Erythroblast (primary cell): ENCODE measurements around the gene PIRT.

ENCODE experiments used
- DNase-seq, 2 experiments: peaks; one replicate each; lab custom pipeline; 2025; lab: John Stamatoyannopoulos, UW
- GATA1 ChIP-seq: IDR thresholded peaks from 2 replicates; pipeline ENCODE4 v1.6.1; 2011; ENCODE audit warnings: low read depth, mild to moderate bottlenecking, control low read depth, low read length, moderate library complexity
- POLR2A ChIP-seq: IDR thresholded peaks from 2 replicates; pipeline ENCODE4 v1.6.1; 2011; ENCODE audit warnings: mild to moderate bottlenecking, low read length

PIRT gene

DNA sequence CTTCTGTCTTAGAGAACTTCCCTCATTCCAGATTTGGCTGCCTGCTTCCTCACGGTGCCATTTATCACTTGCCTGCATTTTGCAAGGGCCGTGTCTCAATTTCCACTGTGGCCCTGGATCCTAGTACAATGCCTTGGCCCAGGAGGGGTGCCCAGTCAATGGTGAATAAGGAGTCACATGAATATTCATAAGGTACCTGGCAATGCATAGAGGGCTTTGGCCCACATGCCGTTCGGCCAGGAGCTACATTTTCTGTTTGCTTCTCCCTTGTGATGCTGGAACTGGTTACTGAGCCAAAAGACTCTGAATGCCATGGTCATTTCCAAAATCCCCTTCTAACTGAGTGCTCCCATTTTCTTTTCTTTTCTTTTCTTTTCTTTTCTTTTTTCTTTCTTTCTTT lies 4.8 kb upstream of the PIRT start:
- TF ChIP-seq GATA1 = no peak
- TF ChIP-seq POLR2A = no peak
- no peak for DNase-seq

DNA sequence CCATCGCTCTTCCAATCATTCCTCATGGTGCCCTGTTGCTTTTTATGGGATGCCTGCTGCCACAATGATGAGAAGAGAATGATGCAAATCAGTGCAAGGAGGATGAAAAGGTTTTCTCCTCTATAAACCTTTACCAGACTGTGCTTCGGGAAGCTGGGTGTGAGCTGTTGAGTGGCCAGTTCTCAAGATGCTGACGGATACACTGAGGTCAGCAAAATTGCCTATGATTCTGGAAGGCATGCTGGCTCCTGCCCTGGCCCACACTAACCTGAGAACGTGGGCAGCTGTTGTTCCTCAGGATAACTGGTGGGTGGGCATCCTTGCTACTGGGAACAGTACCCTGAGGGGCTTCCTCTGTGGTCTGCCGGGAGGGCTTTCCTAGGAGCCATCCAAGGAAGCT lies 795 bp upstream of the PIRT start:
- DNase-seq = no peak
- no peak for TF ChIP-seq GATA1
- no peak for TF ChIP-seq POLR2A

DNA sequence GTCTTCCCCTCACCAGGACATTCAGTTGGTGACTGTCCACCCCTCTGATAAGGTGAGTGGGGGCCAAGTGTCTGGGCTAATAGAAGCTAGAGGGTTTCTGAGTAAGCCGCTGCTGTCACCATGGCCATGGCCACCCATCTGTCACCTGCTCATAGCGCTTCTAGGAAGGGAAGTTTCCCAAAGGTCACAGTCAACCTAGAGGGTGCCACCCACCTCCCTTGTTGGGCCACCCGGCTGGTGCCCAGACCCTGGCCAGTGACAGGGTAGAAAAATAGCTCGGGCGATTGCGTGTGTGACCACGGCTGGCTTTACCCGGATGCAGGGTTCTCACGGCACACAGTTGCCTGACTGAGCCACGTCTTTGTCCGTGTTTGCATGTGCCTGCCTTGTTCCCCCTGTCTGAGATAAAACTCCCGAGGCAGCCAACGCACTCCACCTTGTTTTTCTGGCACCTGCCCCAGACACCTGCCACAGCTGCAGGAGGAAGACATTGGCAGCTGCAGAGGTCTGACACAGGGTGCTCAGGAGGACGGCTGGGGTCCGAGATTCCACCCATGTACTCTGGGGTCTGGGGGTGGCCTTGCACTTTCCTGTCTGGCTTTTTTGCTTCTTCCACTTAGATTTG lies 809 bp downstream of the PIRT start:
- DNase-seq = peak in 1 of 2 experiments; percentile 41
- TF ChIP-seq POLR2A (no peak), GATA1 (no peak)

DNA sequence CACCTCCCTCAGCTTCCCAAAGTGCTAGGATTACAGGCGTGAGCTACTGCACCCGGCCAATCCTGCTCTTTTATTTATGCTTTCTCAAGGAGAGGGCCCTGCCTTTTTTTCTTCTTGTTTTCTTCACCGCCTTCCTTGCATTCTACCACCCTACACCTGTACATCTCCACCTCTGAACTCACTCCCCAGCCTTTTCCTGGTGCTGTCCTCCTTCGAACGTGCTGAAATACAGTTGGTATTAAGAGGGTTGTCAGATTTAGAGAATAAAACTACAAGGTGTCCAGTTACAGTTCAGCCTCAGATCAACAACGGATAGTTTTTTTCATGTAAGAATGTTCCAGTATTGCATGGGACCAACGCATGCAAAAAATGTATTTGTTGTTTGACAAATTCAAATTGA lies 1.7 kb downstream of the PIRT start:
- DNase-seq = no peak
- TF ChIP-seq POLR2A (no peak), GATA1 (no peak)

DNA sequence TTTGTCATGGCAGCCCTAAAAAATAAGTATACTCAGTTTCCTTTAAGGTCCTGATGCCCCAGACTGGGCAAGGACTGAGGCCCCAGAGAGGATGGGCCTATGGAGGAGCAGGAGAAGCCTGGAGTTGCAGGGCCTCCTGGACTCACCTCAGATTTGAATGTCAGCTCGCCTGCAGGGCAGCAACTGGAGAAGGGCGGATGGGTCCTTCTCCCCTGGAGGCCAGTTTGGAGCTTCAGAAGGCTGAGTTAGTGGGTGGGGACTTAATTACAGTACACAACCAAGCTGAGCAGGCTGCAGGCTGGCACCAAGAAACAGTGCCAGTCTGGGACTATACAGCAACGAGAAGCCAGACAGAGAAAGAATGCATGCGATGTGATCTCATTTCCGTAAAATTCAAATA lies 6.2 kb downstream of the PIRT start:
- DNase-seq = no peak
- TF ChIP-seq POLR2A (no peak), GATA1 (no peak)

DNA sequence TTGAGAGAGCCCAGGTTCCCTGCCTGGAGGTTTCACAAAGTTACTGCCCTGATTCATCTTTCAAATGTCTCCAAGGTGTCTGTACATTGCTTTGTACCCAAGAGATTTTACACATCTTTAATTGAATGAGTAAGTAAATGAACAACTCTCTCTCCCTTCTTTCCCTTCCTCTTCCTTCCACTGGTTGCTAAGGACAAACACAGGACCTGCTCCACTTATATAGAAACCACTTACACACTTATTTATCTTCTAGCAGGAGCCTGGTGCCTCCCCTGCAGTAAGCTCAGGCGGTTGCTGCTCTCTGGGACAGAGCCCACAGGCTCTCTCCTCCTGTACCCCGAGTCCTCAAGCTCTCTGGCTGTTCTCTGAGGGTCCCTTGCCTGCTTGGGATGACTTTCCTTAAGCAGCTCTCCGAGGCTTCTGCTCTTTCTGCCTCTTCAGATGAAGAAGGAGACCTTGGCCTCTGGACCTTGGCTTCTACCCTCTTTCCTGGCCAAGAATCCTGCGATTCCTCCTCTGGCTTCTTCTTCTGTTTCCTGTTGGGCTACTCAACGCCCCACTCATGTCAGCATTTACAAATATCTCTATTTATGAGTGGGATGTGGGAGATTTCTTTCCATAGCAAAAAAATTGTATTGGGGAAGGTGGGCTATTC lies 9.9 kb downstream of the PIRT start:
- no peak for DNase-seq
- TF ChIP-seq POLR2A (no peak), GATA1 (no peak)

DNA sequence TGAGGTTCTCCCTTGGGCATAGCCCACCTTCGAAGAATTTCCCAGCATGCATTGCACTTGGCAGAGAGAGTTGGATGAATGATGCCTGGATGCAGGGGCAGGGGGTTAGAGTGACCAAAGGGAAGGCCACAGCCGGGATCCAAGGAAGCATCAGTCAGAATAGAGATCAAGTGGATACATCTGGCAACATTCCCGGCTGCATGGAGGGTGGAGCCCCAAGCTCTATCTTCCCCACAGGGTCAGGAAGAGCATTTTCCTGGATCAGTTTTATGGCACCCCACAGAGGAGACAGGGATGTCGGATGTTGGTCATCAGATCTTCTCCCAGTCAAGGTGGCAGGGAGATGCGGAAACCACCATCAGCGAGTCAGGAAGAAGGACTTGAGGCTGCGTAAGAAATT lies 13.0 kb downstream of the PIRT start:
- TF ChIP-seq GATA1 (no peak), POLR2A (no peak)
- DNase-seq = no peak

DNA sequence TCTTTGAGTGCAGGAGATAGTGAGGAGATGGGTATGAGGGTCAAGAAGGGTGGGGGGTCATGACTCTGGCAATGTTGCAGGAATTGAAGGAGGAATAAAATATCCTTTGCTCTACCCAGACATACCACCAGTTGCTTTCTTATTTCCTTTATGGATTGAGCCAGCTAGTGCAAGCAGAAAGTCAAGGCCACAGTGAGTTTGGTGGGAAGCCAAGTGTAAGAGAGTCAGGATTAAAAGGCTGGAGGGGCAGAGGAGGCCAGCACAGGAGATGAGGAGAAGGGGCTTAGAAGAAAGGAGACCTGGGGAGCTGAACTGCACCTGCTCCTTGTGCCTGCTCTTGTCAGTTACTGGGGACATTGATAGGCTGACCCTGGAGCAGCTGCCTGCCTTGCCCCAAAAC lies 16.1 kb downstream of the PIRT start:
- TF ChIP-seq POLR2A (no peak), GATA1 (no peak)
- no peak for DNase-seq

DNA sequence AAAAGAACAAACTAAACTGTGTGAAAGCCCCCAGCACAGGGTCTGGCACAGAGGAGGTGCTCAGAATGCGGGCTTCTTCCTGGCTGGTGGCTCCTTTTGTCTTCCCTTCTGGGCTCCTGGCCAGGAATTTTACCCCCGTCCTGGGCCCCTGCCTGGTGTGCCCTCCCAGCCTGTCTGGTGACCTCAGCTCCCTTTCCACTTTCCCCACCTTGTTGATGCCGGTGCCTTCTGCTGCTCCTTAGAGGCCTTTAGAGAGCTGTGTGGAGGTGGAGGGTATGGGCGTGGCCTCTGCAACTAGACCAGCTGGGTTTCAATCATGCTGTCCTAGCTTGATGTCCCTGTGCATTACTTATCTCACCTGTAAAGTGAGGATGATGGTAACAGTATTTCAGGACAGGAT lies 16.8 kb downstream of the PIRT start:
- no peak for TF ChIP-seq POLR2A
- TF ChIP-seq GATA1 = no peak
- no peak for DNase-seq

DNA sequence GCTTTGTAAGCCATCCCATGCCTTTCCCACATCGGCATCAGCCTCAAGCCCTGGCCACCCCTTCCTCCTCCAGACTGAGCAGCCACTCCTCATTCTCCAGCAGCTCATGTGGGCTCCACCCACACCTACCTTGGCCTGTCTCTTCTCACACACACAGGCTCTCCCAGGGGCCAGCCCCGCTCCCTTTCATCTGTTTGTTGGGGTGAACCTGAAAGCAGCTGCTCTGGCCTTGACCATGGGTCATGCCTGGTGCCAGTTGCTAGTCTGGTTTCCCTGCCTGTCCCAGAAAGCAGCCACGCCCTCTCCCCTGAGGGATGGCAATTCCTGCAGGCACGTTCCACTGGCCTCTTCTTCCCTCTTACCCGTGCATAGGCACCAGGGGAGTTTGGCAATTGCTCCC lies 22.6 kb downstream of the PIRT start:
- TF ChIP-seq POLR2A (no peak), GATA1 (no peak)
- DNase-seq = no peak

DNA sequence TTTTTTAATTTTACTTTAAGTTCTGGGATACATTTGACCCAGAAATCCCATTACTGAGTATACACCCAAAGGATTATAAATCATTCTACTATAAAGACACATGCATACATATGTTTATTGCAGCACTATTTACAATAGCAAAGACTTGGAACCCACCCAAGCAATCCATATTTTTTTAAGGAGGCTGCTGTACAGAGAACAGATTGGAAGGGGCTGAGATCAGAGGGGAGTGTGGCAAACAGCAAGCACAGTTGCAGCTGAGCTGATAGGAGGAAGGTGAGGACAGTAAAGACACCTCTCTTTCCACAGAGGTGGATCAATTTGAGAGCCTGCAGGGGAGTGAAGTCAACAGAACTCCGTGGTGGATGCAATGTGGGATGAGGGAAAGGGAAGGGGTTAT lies 23.8 kb downstream of the PIRT start:
- no peak for TF ChIP-seq GATA1
- TF ChIP-seq POLR2A = no peak
- no peak for DNase-seq

DNA sequence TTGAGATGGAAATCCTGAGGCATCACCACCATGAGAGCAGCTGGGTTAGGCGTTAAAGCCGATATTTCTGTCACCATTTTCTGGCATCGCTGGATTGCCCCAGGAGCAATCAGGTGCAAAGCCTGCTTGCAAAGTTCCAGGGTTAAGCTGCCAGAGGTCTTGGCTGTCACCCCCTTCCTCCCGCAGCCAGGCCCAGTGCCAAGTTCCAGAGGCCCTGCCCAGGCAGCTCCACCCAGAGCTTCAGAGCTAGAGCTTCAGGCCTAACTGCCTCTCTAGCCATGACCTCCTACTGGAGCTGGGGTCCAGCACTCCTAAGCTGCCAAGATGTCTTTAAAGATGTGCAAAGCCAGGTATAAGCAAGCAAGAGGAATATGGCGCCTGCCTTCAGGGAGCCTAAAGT lies 25.2 kb downstream of the PIRT start:
- TF ChIP-seq GATA1 (no peak), POLR2A (no peak)

DNA sequence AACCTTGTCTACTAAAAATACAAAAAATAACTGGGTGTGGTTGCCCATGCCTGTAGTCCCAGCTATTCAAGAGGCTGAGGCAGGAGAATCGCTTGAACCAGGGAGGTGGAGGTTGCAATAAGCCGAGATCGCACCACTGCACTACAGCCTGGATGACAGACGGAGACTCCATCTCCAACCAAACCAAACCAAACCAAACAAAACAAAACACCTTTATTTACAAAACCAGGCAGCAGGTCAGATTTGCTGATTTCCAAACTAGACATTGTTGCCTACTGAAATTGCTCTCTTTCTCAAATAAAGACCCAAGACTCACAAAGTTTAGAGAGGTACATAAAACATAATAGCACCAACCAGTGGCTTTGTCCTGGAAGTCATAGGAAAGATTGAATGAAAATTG lies 28.3 kb downstream of the PIRT start:
- no peak for TF ChIP-seq GATA1
- TF ChIP-seq POLR2A = no peak
- DNase-seq = no peak

More for the DNA sequence above, 25.2 kb downstream of the PIRT start:
- DNase-seq = no peak

DNA sequence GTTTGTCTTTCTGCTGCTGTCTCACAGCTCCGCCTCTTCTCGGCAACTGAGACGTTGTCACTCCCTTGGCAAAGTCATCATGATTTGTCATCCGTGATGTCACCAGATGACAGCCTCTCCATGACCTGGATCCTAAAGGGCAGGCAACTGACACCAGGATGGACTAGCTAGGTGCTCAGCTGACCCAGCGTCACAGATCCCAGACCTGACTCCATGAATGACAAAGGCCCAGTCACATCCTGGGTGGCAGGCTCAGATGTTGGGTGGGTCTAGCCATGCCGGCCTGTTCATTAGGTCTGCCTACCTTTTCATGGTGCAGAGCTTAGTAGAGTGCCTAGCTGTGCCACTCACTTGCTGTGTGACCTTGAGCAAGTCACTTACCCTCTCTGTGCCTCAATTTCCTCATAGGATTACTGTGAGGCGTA lies 30.2 kb downstream of the PIRT start:
- TF ChIP-seq POLR2A (no peak), GATA1 (no peak)
- DNase-seq = peak; percentile 32 to 71
